ENCODE measurements around the gene CHMP4B.

The CHMP4B gene

GRCh38 chr20:33810885-33811775, at the start of gene CHMP4B:
Gene CHMP4B (plus strand): TSS chr20:33811348. CDS start chr20:33811469, 121 bp downstream.
- DNase-seq, result peak; percentile 93 to 97

GRCh38 chr20:33761698-33762250, 49.4 kb upstream of the CHMP4B start:
- no peak for DNase-seq

- no peak for DNase-seq
Observed at GRCh38 chr20:33765099-33765498, 46.0 kb upstream of the CHMP4B start.

- DNase-seq, result no peak
Observed at GRCh38 chr20:33765592-33765991, 45.6 kb upstream of the CHMP4B start.

- no peak for DNase-seq
Observed at GRCh38 chr20:33766686-33767085, 44.5 kb upstream of the CHMP4B start.

GRCh38 chr20:33767777-33768138, 43.4 kb upstream of the CHMP4B start:
- DNase-seq, result no peak

GRCh38 chr20:33769043-33769442, 42.1 kb upstream of the CHMP4B start:
- no peak for DNase-seq

GRCh38 chr20:33770005-33770404, 41.1 kb upstream of the CHMP4B start:
- DNase-seq, result no peak

GRCh38 chr20:33771938-33772337, 39.2 kb upstream of the CHMP4B start:
- DNase-seq, result no peak

GRCh38 chr20:33772439-33772838, 38.7 kb upstream of the CHMP4B start:
- DNase-seq, result no peak

GRCh38 chr20:33773412-33774089, 37.6 kb upstream of the CHMP4B start:
- DNase-seq, result no peak

- no peak for DNase-seq
Observed at GRCh38 chr20:33777816-33778215, 33.3 kb upstream of the CHMP4B start.

- no peak for DNase-seq
Observed at GRCh38 chr20:33781133-33781532, 30.0 kb upstream of the CHMP4B start.

GRCh38 chr20:33781945-33782344, 29.2 kb upstream of the CHMP4B start:
- no peak for DNase-seq

- no peak for DNase-seq
Observed at GRCh38 chr20:33783256-33783655, 27.9 kb upstream of the CHMP4B start.

GRCh38 chr20:33783818-33784217, 27.3 kb upstream of the CHMP4B start:
- no peak for DNase-seq

- DNase-seq, result no peak
Observed at GRCh38 chr20:33784225-33784624, 26.9 kb upstream of the CHMP4B start.

- no peak for DNase-seq
Observed at GRCh38 chr20:33785503-33785902, 25.6 kb upstream of the CHMP4B start.

GRCh38 chr20:33787253-33787891, 23.8 kb upstream of the CHMP4B start:
- DNase-seq, result no peak

GRCh38 chr20:33788351-33789049, 22.6 kb upstream of the CHMP4B start:
- DNase-seq, result no peak

- DNase-seq, result no peak
Observed at GRCh38 chr20:33789109-33789857, 21.9 kb upstream of the CHMP4B start.

GRCh38 chr20:33789858-33790182, 21.3 kb upstream of the CHMP4B start:
- no peak for DNase-seq

All from NCI-H187 (cell line).